ENCODE results near the gene CAT. TPM values are rescaled to one million over a fixed set of nuclear protein-coding genes. Genes with fewer than 3 reads are reported as not detected.

The CAT gene
- total RNA-seq, 2 donors from 2014 or later, result 53.3 to 71.5 TPM

DNA sequence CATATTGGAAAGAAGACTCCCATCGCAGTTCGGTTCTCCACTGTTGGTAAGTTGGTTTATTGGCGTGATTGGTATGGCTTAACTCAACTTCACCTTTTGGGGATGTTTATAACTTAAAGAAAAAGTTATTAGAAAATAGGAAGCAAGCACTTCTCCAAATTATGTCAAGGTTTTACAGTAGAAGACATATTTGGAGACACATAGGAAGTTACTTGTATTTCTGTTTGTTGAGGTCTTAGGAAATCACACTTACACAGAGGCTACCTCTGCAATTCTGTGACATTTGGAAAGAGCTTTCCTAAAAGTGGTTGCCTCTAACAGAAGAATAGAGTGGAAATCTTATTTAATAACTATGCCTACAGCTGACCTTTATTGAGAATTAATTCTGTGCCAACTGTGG, 12.3 kb downstream of the CAT start:
- intact Hi-C loops (cut with DNase I), result no loop called here
- DNase-seq (ENCODE audit: low spot score), result no peak

DNA sequence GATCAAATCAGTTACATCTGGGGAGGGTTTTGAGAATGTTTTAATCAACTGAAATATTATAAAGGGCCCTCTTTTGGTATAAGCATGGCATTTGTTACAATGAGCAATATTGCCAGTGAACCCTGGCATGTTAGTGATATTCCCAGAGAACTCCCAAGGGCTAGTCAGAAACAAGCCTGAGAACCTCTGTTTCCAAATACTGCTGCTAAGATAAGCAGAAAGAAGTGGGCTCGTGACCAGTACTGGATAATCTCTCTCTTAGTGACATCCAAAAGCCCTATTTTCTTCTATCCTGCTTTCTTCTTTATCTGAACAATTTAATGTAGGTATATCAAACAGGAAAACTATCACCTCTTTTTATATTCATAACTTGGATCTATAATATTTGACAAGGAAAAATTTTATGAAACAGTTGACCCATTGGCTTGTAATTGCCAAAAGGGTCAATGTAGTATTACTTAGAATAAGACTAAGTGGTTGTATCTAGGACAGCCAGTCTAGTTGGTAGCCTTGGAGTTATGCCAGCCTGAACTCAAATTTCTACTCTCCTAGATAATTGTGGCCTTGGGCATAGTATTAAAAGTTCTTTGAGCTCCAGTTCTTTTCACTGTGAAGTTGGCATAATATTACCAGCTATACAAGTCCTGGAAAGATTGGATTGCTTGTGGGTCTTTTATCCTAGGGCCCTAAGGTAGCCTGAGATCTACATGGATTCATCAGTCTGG, 15.7 kb downstream of the CAT start:
- intact Hi-C loops (cut with DNase I), result no loop called here

GRCh38 chr11:34457607-34458006, 18.9 kb downstream of the CAT start:
- intact Hi-C loops (cut with DNase I), result no loop called here
- DNase-seq (ENCODE audit: low spot score), result no peak

More for the DNA sequence above, 15.7 kb downstream of the CAT start:
- DNase-seq (ENCODE audit: low spot score), result no peak

DNA sequence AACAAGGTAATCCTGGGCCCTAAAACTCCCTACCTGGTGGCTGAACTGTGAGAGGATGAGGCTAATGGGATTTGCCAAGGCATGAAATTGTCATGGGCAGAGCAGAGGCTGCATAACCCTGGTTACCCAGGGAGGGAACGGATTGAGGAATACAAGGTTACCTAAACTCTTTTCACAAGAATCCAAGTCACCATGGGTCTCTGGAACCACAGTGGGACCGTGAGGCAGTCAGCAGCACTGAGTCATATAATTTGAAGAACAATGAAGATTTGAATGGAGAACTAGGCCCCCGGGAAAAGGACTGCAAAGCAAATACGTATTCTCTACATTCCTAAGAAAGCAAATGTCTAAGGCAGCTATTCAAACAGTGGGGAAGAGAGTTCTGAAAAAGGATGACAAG, 19.8 kb downstream of the CAT start:
- intact Hi-C loops (cut with DNase I), result no loop called here
- no peak for DNase-seq (ENCODE audit: low spot score)

GRCh38 chr11:34459507-34460162, 20.9 kb downstream of the CAT start:
- intact Hi-C loops (cut with DNase I), result no loop called here
- DNase-seq (ENCODE audit: low spot score), result no peak

GRCh38 chr11:34460278-34460677, 21.5 kb downstream of the CAT start:
- intact Hi-C loops (cut with DNase I), result no loop called here

GRCh38 chr11:34461215-34461614, 22.5 kb downstream of the CAT start:
- intact Hi-C loops (cut with DNase I), result no loop called here
- no peak for DNase-seq (ENCODE audit: low spot score)

More at GRCh38 chr11:34460278-34460677, 21.5 kb downstream of the CAT start:
- DNase-seq (ENCODE audit: low spot score), result no peak

DNA sequence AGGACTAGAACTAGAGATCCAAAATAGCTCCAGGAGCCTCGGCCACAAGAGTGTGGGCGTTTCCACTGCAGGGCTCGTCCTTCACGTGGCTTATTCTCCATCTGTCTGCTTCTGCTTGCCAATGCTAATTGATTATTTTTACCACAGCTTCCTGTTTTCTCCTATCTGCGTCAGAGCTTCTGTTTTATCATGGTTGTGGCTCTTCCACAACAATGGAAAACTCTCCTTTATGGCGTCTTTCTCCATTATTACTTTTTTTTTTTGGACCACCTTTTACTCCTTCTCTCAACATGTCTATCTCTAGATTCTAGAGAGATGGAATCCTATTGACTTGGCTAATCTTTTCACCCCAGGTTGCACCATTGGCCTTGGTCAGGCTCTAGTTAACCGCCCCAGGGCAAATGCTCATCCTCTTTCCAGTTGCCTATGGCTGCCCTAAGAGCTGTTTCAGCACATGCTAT, 25.9 kb downstream of the CAT start:
- DNase-seq (ENCODE audit: low spot score), result no peak
- intact Hi-C loops (cut with DNase I), result no loop called here

- DNase-seq (ENCODE audit: low spot score), result no peak
- intact Hi-C loops (cut with DNase I), result no loop called here
Observed at GRCh38 chr11:34466802-34467488, 28.2 kb downstream of the CAT start.

GRCh38 chr11:34468209-34468841, 29.6 kb downstream of the CAT start:
- intact Hi-C loops (cut with DNase I), result no loop called here
- no peak for DNase-seq (ENCODE audit: low spot score)

DNA sequence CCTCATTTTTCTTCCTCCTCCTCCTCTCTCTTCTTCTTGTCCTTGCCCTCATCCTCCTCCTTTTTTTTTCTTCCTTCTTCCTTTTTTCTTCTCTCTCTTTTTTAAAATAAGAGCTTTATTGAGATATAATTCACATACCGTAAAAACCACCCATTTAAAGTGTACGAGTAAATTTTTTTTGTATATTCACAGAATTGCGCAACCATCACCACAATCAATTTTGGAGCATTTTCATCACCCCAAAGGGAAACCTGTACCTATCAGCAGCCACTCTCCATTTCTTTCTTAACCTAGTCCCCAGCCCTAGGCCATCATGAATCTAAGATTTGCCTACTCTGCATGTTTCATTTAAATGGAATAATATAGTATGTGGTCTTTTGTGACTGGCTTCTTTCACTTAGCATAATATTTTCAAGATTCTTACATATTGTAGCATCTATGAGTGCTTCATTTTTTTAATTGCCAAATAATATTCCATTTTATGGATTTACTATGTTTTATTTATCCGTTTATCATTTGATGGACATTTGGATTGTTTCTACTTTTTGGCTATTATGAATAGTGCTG, 35.0 kb downstream of the CAT start:
- intact Hi-C loops (cut with DNase I), result loop anchor here in 1 of 2 donors (5.0 kb wide), 1 partner anchor 1076 kb away; no protein-coding TSS in a partner anchor
- no peak for DNase-seq (ENCODE audit: low spot score)

- intact Hi-C loops (cut with DNase I), result no loop called here
- no peak for DNase-seq (ENCODE audit: low spot score)
Observed at GRCh38 chr11:34475656-34476055, 36.9 kb downstream of the CAT start.

DNA sequence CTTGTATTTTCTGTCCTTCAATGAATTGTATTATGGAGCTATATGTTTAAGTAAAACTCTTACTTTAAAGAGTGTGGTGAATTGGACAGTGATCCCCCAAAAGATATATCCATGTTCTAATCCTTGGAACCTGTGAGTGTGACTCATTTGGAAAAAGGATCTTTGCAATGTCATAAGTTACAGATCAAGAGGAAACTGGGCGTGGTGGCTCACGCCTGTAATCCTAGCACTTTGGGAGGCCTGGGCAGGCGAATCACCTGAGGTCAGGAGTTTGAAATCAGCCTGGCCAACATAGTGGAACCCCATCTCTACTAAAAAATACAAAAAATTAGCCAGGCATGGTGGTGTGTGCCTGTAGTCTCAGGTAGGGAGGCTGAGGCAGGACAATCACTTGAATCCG, 38.1 kb downstream of the CAT start:
- intact Hi-C loops (cut with DNase I), result no loop called here
- DNase-seq (ENCODE audit: low spot score), result no peak

DNA sequence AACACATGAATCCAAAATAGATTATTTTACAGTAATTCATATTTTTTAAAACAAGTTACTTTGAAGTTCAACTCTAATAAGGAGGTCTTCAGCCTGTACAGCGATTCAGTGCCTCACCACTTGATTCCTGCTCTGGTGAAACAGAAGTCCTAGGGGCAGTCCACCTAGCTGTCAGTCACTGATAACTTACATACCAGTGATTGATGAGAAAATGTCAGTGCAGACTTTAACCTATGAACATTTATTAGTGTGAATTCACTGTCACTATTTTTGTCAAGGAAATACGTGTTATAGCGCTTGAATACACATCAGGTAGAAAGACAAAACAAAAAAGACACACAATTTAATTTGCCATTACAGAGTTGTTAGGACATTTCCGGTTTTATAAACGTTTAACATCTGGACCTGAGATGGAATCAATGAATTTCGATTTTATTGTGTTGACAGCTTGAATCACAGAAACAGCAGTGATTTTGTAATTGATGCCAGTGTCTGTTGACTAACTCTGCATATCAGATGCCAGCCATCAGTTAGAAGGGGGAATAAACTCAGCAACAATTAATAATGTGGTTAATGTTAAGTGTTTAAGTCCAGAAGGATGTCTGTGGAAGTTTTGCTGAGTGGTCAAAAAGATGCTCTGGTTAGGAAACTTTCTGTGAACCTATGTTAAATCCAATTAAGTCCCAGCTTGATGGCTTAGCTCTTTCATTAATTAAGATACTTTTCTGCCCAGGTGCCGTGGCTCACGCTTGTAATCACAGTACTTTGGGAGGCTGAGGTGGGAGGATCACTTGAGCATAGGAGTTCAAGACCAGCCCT, 40.3 kb downstream of the CAT start:
- no peak for DNase-seq (ENCODE audit: low spot score)
- intact Hi-C loops (cut with DNase I), result no loop called here

DNA sequence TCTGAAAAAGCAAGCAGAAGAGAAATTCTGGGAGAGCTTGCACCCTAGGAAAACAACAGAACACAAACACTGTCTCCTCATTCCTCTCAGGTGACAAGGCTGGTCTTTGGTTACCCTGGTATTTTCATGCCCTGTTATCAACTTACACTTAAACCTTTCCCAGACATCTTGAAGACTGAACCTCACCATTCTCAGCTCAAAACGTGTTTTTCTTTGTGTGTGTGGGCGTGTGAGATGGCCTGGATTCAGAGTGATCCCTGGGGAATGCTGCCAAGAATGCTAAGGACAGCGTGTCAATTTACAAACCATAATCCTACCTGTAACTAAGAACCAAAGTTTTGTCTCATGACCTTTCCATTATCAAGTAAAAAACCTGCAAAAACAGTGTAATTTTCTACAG, 41.6 kb downstream of the CAT start:
- no peak for DNase-seq (ENCODE audit: low spot score)
- intact Hi-C loops (cut with DNase I), result no loop called here

DNA sequence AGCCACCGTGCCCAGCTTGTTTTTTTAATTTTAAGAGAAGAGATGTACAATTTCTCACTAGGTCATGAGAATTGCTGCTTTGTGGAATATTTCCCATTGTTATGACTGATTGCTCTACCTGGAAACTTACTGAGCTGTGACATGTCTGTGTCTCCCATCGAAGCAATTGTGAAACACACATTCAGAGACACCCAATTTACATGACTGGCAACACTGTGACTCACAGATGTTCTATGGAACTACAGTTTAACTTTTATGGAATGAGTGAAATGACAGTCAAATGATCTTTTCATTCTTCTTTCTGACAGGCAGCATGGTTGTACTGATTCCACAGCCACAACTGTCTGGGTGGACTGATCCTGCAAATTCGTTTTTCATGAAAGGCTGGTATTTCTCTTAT, 42.6 kb downstream of the CAT start:
- intact Hi-C loops (cut with DNase I), result no loop called here
- DNase-seq (ENCODE audit: low spot score), result no peak

DNA sequence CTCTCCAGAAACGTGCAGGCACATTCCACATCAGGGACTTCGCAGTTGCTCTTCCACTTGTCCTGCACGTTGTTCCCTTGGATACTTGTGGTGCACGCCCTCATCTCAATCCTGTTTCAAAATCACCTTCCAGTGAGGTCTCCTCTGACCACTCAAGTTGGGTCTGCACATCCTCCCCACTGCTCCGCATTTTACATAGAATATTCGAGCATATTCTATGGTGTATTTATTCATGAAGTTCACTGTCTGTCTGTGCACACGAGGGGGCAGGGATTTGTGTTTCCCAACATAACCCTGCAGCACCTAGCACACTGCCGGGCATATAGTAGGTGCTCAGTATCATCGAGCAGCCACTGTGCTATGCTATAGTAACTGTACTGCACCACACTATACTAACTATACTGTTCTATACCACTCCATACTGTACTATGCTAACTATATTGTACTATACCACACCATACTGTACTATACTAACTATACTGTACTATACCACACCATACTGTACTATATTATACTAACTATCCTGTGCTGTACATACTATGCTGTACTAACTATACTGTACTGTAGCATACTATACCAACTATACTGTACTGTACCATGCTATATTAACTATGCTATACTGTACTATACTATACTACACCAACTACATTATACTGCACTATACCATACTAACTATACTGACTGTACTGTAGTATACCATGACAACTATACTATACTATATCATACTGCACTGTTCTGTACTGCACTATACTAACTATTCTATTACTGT, 44.6 kb downstream of the CAT start:
- intact Hi-C loops (cut with DNase I), result no loop called here
- DNase-seq (ENCODE audit: low spot score), result no peak

GRCh38 chr11:34487430-34487829, 48.7 kb downstream of the CAT start:
- intact Hi-C loops (cut with DNase I), result no loop called here
- DNase-seq (ENCODE audit: low spot score), result no peak

Measured in posterior vena cava (tissue), 2 donors.